T-helper 1 cell treated with Interleukin-12 subunit alpha and Interleukin-12 subunit beta and Interleukin-4 antibody, amounts not matched to agents 30 μg/mL and 1 μg/mL, for 36 hours (primary cell): Measurements from ENCODE around the gene PPP1R1A.
A peak's percentile ranks its signal among the peaks of the same experiment; 100 is the strongest.

ENCODE experiments used
- H3K27ac Mint-ChIP-seq: one replicate; pipeline ENCODE4 v1.8.0; 2021; ENCODE audit warnings: mild to moderate bottlenecking, mixed read lengths
- H3K27me3 Mint-ChIP-seq: one replicate; pipeline ENCODE4 v1.8.0; 2021; ENCODE audit warnings: low read depth, mixed read lengths
- H3K36me3 Mint-ChIP-seq: one replicate; pipeline ENCODE4 v1.8.0; 2021; ENCODE audit warnings: low read depth, mixed read lengths
- H3K4me1 Mint-ChIP-seq: one replicate; pipeline ENCODE4 v1.8.0; 2021; ENCODE audit warnings: low read depth, mixed read lengths
- H3K4me3 Mint-ChIP-seq: one replicate; pipeline ENCODE4 v1.8.0; 2021; ENCODE audit warnings: mild to moderate bottlenecking, moderate library complexity, mixed read lengths
- H3K9me3 Mint-ChIP-seq: one replicate; pipeline ENCODE4 v1.8.0; 2021; ENCODE audit warnings: mixed read lengths

PPP1R1A gene

GRCh38 chr12:54588110-54588889, at the start of gene PPP1R1A:
TSS of gene PPP1R1A (minus strand) at chr12:54588659. CDS start at chr12:54588488, 171 bp downstream.
- Mint-ChIP-seq H3K9me3 (no peaks in the 10 kb centered on the region), H3K36me3 (no peaks in the 10 kb centered on the region), H3K27me3 (peaks cover 77% of the 10 kb centered on the region), H3K4me1 (peaks cover 2% of the 10 kb centered on the region), H3K4me3 (peak within 1 kb of the TSS; percentile 38), H3K27ac (no peak within 1 kb of the TSS)

GRCh38 chr12:54634795-54635194, 46.3 kb upstream of the PPP1R1A start, which contains the start of gene LACRT:
TSS of gene LACRT (minus strand) at chr12:54634895. CDS start at chr12:54634841, 54 bp downstream.
- no peak within 1 kb of the TSS for H3K27ac Mint-ChIP-seq
- H3K36me3 Mint-ChIP-seq, result no peaks in the 10 kb centered on the region
- H3K4me1 Mint-ChIP-seq, result no peaks in the 10 kb centered on the region
- H3K9me3 Mint-ChIP-seq, result no peaks in the 10 kb centered on the region
- peaks cover 6% of the 10 kb centered on the region for H3K27me3 Mint-ChIP-seq
- H3K4me3 Mint-ChIP-seq, result no peak within 1 kb of the TSS

GRCh38 chr12:54631988-54632728, 43.7 kb upstream of the PPP1R1A start:
- Mint-ChIP-seq H3K9me3 (peaks cover 10% of the 10 kb centered on the region), H3K36me3 (no peaks in the 10 kb centered on the region), H3K4me1 (no peaks in the 10 kb centered on the region), H3K27me3 (peaks cover 6% of the 10 kb centered on the region), H3K4me3 (no peak overlapping the region), H3K27ac (no peak overlapping the region)

GRCh38 chr12:54631551-54631950, 43.1 kb upstream of the PPP1R1A start:
- no peaks in the 10 kb centered on the region for H3K4me1 Mint-ChIP-seq
- no peak overlapping the region for H3K4me3 Mint-ChIP-seq
- H3K9me3 Mint-ChIP-seq, result peaks cover 16% of the 10 kb centered on the region
- H3K27me3 Mint-ChIP-seq, result peaks cover 6% of the 10 kb centered on the region
- H3K27ac Mint-ChIP-seq, result no peak overlapping the region
- peaks cover 1% of the 10 kb centered on the region for H3K36me3 Mint-ChIP-seq

- H3K27ac Mint-ChIP-seq, result no peak overlapping the region
- H3K36me3 Mint-ChIP-seq, result peaks cover 2% of the 10 kb centered on the region
- H3K9me3 Mint-ChIP-seq, result peaks cover 18% of the 10 kb centered on the region
- H3K4me3 Mint-ChIP-seq, result no peak overlapping the region
- H3K27me3 Mint-ChIP-seq, result peaks cover 9% of the 10 kb centered on the region
- no peaks in the 10 kb centered on the region for H3K4me1 Mint-ChIP-seq
These were observed 41.5 kb upstream of the PPP1R1A start for GRCh38 chr12:54629925-54630324.

GRCh38 chr12:54628186-54628846, 39.9 kb upstream of the PPP1R1A start:
- Mint-ChIP-seq H3K4me3 (no peak overlapping the region), H3K27ac (no peak overlapping the region), H3K4me1 (no peaks in the 10 kb centered on the region), H3K9me3 (peaks cover 18% of the 10 kb centered on the region), H3K36me3 (peaks cover 2% of the 10 kb centered on the region), H3K27me3 (peaks cover 21% of the 10 kb centered on the region)

GRCh38 chr12:54627304-54627703, 38.8 kb upstream of the PPP1R1A start:
- no peak overlapping the region for H3K4me3 Mint-ChIP-seq
- peaks cover 18% of the 10 kb centered on the region for H3K9me3 Mint-ChIP-seq
- peaks cover 31% of the 10 kb centered on the region for H3K27me3 Mint-ChIP-seq
- no peaks in the 10 kb centered on the region for H3K4me1 Mint-ChIP-seq
- H3K27ac Mint-ChIP-seq, result no peak overlapping the region
- H3K36me3 Mint-ChIP-seq, result peaks cover 2% of the 10 kb centered on the region

- no peak overlapping the region for H3K27ac Mint-ChIP-seq
- H3K36me3 Mint-ChIP-seq, result peaks cover 2% of the 10 kb centered on the region
- H3K27me3 Mint-ChIP-seq, result peaks cover 46% of the 10 kb centered on the region
- H3K4me3 Mint-ChIP-seq, result no peak overlapping the region
- no peaks in the 10 kb centered on the region for H3K4me1 Mint-ChIP-seq
- H3K9me3 Mint-ChIP-seq, result peaks cover 18% of the 10 kb centered on the region
These were observed 37.1 kb upstream of the PPP1R1A start for GRCh38 chr12:54625598-54625997.

- peaks cover 2% of the 10 kb centered on the region for H3K36me3 Mint-ChIP-seq
- H3K4me3 Mint-ChIP-seq, result no peak overlapping the region
- H3K9me3 Mint-ChIP-seq, result peaks cover 18% of the 10 kb centered on the region
- H3K27ac Mint-ChIP-seq, result no peak overlapping the region
- H3K27me3 Mint-ChIP-seq, result peaks cover 47% of the 10 kb centered on the region
- H3K4me1 Mint-ChIP-seq, result no peaks in the 10 kb centered on the region
These were observed 36.1 kb upstream of the PPP1R1A start for GRCh38 chr12:54624315-54625279.

GRCh38 chr12:54622463-54623183, 34.2 kb upstream of the PPP1R1A start:
- peaks cover 2% of the 10 kb centered on the region for H3K36me3 Mint-ChIP-seq
- H3K9me3 Mint-ChIP-seq, result peaks cover 12% of the 10 kb centered on the region
- H3K27ac Mint-ChIP-seq, result no peak overlapping the region
- H3K4me1 Mint-ChIP-seq, result no peaks in the 10 kb centered on the region
- H3K4me3 Mint-ChIP-seq, result no peak overlapping the region
- peaks cover 57% of the 10 kb centered on the region for H3K27me3 Mint-ChIP-seq

GRCh38 chr12:54616933-54617680, 28.6 kb upstream of the PPP1R1A start:
- H3K27me3 Mint-ChIP-seq, result peaks cover 40% of the 10 kb centered on the region
- no peak overlapping the region for H3K4me3 Mint-ChIP-seq
- H3K36me3 Mint-ChIP-seq, result no peaks in the 10 kb centered on the region
- H3K9me3 Mint-ChIP-seq, result no peaks in the 10 kb centered on the region
- no peaks in the 10 kb centered on the region for H3K4me1 Mint-ChIP-seq
- no peak overlapping the region for H3K27ac Mint-ChIP-seq

- Mint-ChIP-seq H3K4me3 (no peak overlapping the region), H3K27ac (no peak overlapping the region), H3K9me3 (no peaks in the 10 kb centered on the region), H3K4me1 (no peaks in the 10 kb centered on the region), H3K27me3 (peaks cover 24% of the 10 kb centered on the region), H3K36me3 (no peaks in the 10 kb centered on the region)
These were observed 23.8 kb upstream of the PPP1R1A start for GRCh38 chr12:54612225-54612750.
